CD14-positive monocyte (primary cell): ENCODE measurements around the gene TENM3. TPM values are rescaled to one million over a fixed set of nuclear protein-coding genes. Genes with fewer than 3 reads are reported as not detected.

Experiments
- DNase-seq, 3 donors: peaks; one replicate each; pipeline ENCODE4 v3.0.0-alpha.2; 2011 to 2022
- H2AFZ ChIP-seq: 2 replicates; pipeline ENCODE4 v1.6.0; 2012; ENCODE audit warnings: mild to moderate bottlenecking, low read depth, low read length, inconsistent platforms; ENCODE audit not compliant: insufficient read depth, poor library complexity, severe bottlenecking
- H3K27ac ChIP-seq, 2 donors: 1 replicate in 1 of 2; 2 replicates in 1 of 2; pipeline ENCODE4 v1.5.1; 2012 to 2013; ENCODE audit warnings: low read length in 2 of 2, control low read depth in 1 of 2, inconsistent platforms in 1 of 2, low read depth in 1 of 2, mild to moderate bottlenecking in 1 of 2
- H3K27me3 ChIP-seq, 2 donors: one replicate each; pipeline versions ENCODE4 v1.6.0 to v1.6.1; 2011 to 2013; ENCODE audit warnings: low read length in 2 of 2; ENCODE audit not compliant: control insufficient read depth in 2 of 2, insufficient read depth in 2 of 2
- H3K36me3 ChIP-seq, 2 donors: replicated peaks in 1 of 2; 1 replicate in 1 of 2; 2 replicates in 1 of 2; pipeline versions ENCODE4 v1.5.1 to v1.6.1; 2012 to 2013; ENCODE audit warnings: low read length in 2 of 2, control low read depth in 1 of 2, inconsistent platforms in 1 of 2, mild to moderate bottlenecking in 1 of 2; ENCODE audit not compliant: insufficient read depth in 2 of 2, control insufficient read depth in 1 of 2
- H3K4me1 ChIP-seq, 2 donors: 1 replicate in 1 of 2; 2 replicates in 1 of 2; pipeline versions ENCODE4 v1.5.1 to v1.6.1; 2012 to 2013; ENCODE audit warnings: low read length in 2 of 2, control low read depth in 1 of 2, inconsistent platforms in 1 of 2, mild to moderate bottlenecking in 1 of 2, moderate library complexity in 1 of 2; ENCODE audit not compliant: insufficient read depth in 2 of 2, control insufficient read depth in 1 of 2
- H3K4me2 ChIP-seq: replicated peaks from 2 replicates; pipeline ENCODE3; 2012; ENCODE audit warnings: low read length, moderate library complexity, mild to moderate bottlenecking; ENCODE audit not compliant: poor library complexity, severe bottlenecking; ENCODE audit errors: extremely low read depth
- H3K4me3 ChIP-seq, 3 experiments: fragments of 200-600 bp in 1 of 3; sonication (generic) in 1 of 3; replicated peaks in 1 of 3; 1 replicate in 2 of 3; 2 replicates in 1 of 3; pipeline ENCODE4 v1.5.1; 2011 to 2013; ENCODE audit warnings: low read length in 3 of 3, mild to moderate bottlenecking in 3 of 3, control low read depth in 2 of 3, low read depth in 2 of 3, inconsistent platforms in 1 of 3, moderate library complexity in 1 of 3
- H3K79me2 ChIP-seq: 2 replicates; pipeline ENCODE4 v1.6.0; 2012; ENCODE audit warnings: mild to moderate bottlenecking, control low read depth, inconsistent platforms, low read length, moderate library complexity; ENCODE audit not compliant: insufficient read depth
- H3K9ac ChIP-seq: 2 replicates; pipeline ENCODE4 v1.6.0; 2017; ENCODE audit warnings: low read length, mild to moderate bottlenecking; ENCODE audit not compliant: insufficient read depth, poor library complexity, severe bottlenecking
- H3K9me3 ChIP-seq, 2 donors: replicated peaks in 1 of 2; 1 replicate in 1 of 2; 2 replicates in 1 of 2; pipeline versions ENCODE4 v1.5.1 to v1.6.1; 2012 to 2013; ENCODE audit warnings: low read length in 2 of 2, control low read depth in 1 of 2; ENCODE audit not compliant: control insufficient read depth in 1 of 2, insufficient read depth in 1 of 2
- H4K20me1 ChIP-seq: 2 replicates; pipeline ENCODE4 v1.6.0; 2012; ENCODE audit warnings: mild to moderate bottlenecking, low read length, control low read depth, moderate library complexity; ENCODE audit not compliant: insufficient read depth
- H3K27ac Mint-ChIP-seq, 7 donors: one replicate each; pipeline ENCODE4 v1.8.0; 2020; ENCODE audit warnings: mild to moderate bottlenecking in 7 of 7, mixed read lengths in 7 of 7, moderate library complexity in 6 of 7, inconsistent platforms in 2 of 7
- H3K27me3 Mint-ChIP-seq, 3 donors: one replicate each; pipeline ENCODE4 v1.8.0; 2021 to 2022; ENCODE audit warnings: low read depth in 3 of 3, mild to moderate bottlenecking in 3 of 3, mixed read lengths in 3 of 3, moderate library complexity in 3 of 3, inconsistent platforms in 1 of 3
- H3K36me3 Mint-ChIP-seq, 2 donors: one replicate each; pipeline ENCODE4 v1.8.0; 2020; ENCODE audit warnings: mixed read lengths in 2 of 2, inconsistent platforms in 1 of 2, mild to moderate bottlenecking in 1 of 2
- H3K4me1 Mint-ChIP-seq: one replicate; pipeline ENCODE4 v1.8.0; 2020; ENCODE audit warnings: mild to moderate bottlenecking, mixed read lengths
- H3K4me3 Mint-ChIP-seq, 2 donors: one replicate each; pipeline ENCODE4 v1.8.0; 2020; ENCODE audit warnings: mild to moderate bottlenecking in 2 of 2, mixed read lengths in 2 of 2, moderate library complexity in 1 of 2
- H3K9me3 Mint-ChIP-seq, 7 donors: one replicate each; pipeline ENCODE4 v1.8.0; 2020 to 2022; ENCODE audit warnings: mixed read lengths in 7 of 7, mild to moderate bottlenecking in 6 of 7, moderate library complexity in 6 of 7, inconsistent platforms in 2 of 7
- WGBS: methylation state at CpG from one replicate; pipeline ENCODE4 v1.1.5; 2013; ENCODE audit warnings: missing lambda C conversion rate; ENCODE audit not compliant: insufficient coverage; 5-methylcytosine and 5-hydroxymethylcytosine counted together
- intact Hi-C, 2 donors: fragments of 100-400 bp; cut with micrococcal nuclease; formaldehyde crosslinking; loops; one replicate each; pipeline versions ENCODE4 v1.15.0 to v1.15.1; 2023
- polyA plus RNA-seq, 3 donors: library from polyadenylated mRNA; depleted of rRNA in 1 of 3; unstranded in 2 of 3; stranded (reverse) in 1 of 3; fragments of 300-500 nt in 2 of 3; fragments of >200 nt in 1 of 3; fragmentation: Illumina TruSeq in 2 of 3; gene quantifications; 1 replicate in 2 of 3; 2 replicates in 1 of 3; pipeline ENCODE4 v1.2.3, GENCODE V29; 2012 to 2021
- TF ChIP-seq, protein P1 (sequence below): fragments of 200-600 bp; IDR thresholded peaks from one replicate; pipeline ENCODE4 v1.8.0; 2022; ENCODE audit warnings: antibody characterized with exemption, mild to moderate bottlenecking

TENM3 gene
- polyA plus RNA-seq, 3 donors = not detected

DNA sequence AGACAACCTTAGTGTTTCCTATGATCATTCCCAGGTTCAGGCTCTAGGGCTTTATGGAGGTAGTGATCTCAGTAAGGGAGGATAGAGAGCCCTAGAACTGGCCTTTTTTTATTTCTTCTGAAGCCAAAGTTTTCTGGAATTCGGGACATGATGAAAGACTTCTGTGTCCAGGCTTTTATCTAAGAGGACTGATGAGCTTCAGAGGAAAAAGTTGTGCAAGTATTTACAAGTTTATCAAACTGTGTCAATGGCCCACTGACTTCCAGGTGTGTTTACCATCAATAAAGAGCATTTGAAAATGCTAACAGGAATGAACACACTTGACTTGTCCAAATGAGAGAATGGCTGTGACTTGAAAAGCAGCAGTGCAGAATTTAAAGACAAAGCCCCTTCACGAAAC lies 419.3 kb downstream of the TENM3 start:
- Histone ChIP-seq H2AFZ (no peak overlapping the region), H3K9me3 (no peaks in the 10 kb centered on the region), H3K36me3 (no peaks in the 10 kb centered on the region), H4K20me1 (no peaks in the 10 kb centered on the region), H3K4me2 (no peak overlapping the region), H3K27ac (no peak overlapping the region), H3K4me3 (no peak overlapping the region), H3K9ac (no peak overlapping the region), H3K4me1 (no peaks in the 10 kb centered on the region), H3K79me2 (no peaks in the 10 kb centered on the region), H3K27me3 (no peaks in the 10 kb centered on the region)
- Mint-ChIP-seq H3K27me3 (peaks cover 0 to 3% (median 0%) of the 10 kb centered on the region in 3 donors), H3K9me3 (peaks cover 2 to 9% (median 4%) of the 10 kb centered on the region in 7 donors), H3K27ac (no peak overlapping the region), H3K4me3 (no peak overlapping the region), H3K4me1 (no peaks in the 10 kb centered on the region), H3K36me3 (no peaks in the 10 kb centered on the region)
- WGBS = 100% methylated on average over 1 of the region's 2 CpGs
- TF ChIP-seq, protein P1, sequence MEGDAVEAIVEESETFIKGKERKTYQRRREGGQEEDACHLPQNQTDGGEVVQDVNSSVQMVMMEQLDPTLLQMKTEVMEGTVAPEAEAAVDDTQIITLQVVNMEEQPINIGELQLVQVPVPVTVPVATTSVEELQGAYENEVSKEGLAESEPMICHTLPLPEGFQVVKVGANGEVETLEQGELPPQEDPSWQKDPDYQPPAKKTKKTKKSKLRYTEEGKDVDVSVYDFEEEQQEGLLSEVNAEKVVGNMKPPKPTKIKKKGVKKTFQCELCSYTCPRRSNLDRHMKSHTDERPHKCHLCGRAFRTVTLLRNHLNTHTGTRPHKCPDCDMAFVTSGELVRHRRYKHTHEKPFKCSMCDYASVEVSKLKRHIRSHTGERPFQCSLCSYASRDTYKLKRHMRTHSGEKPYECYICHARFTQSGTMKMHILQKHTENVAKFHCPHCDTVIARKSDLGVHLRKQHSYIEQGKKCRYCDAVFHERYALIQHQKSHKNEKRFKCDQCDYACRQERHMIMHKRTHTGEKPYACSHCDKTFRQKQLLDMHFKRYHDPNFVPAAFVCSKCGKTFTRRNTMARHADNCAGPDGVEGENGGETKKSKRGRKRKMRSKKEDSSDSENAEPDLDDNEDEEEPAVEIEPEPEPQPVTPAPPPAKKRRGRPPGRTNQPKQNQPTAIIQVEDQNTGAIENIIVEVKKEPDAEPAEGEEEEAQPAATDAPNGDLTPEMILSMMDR = no peak
- DNase-seq = no peak
- intact Hi-C loops = no loop called here

DNA sequence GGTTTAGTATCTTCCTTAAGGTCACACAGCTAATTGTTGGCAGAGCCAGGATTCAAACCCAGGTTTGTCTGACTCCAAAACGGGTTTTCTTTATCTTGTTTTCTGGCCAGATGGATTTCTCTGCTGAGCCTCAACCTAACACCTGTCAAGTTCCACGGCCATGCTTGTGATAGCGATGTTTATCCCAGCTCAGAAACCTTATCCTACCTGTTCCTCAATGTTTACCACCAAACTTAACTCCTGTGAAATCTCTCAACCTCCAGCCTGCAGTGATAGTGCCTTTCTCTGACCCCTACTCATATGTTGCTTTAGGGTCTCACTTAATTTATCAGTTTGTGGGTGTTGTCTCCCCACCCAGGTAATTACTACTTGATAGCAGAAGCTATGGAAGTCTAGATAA lies 428.0 kb downstream of the TENM3 start:
- H3K27me3 Mint-ChIP-seq = no peaks in the 10 kb centered on the region
- H4K20me1 ChIP-seq = no peaks in the 10 kb centered on the region

More for the DNA sequence above, 428.0 kb downstream of the TENM3 start:
- H3K79me2 ChIP-seq = no peaks in the 10 kb centered on the region
- Mint-ChIP-seq H3K4me3 (no peak overlapping the region), H3K36me3 (no peaks in the 10 kb centered on the region), H3K27ac (no peak overlapping the region), H3K4me1 (no peaks in the 10 kb centered on the region), H3K9me3 (peaks cover 0 to 2% (median 0%) of the 10 kb centered on the region in 7 donors)
- intact Hi-C loops = no loop called here
- H3K9me3 ChIP-seq = no peaks in the 10 kb centered on the region
- H3K4me1 ChIP-seq = no peaks in the 10 kb centered on the region
- no peaks in the 10 kb centered on the region for H3K36me3 ChIP-seq
- 70% methylated on average over 3 of the region's 3 CpGs for WGBS
- no peak overlapping the region for H3K4me3 ChIP-seq
- H3K4me2 ChIP-seq = no peak overlapping the region
- no peak for DNase-seq
- TF ChIP-seq, protein P1 = no peak
- no peak overlapping the region for H3K9ac ChIP-seq
- H3K27ac ChIP-seq = no peak overlapping the region
- H3K27me3 ChIP-seq = no peaks in the 10 kb centered on the region
- H2AFZ ChIP-seq = no peak overlapping the region
